Cardiac fibroblast (primary cell): ENCODE measurements around the gene OXT.

Experiments
- DNase-seq, 2 donors: peaks; one replicate each; pipeline versions ENCODE4 v3.0.0 to v3.0.0-alpha.2; 2010; ENCODE audit warnings: low read depth in 2 of 2
- H3K4me3 ChIP-seq, 2 donors: replicated peaks in 1 of 2; 1 replicate in 1 of 2; 2 replicates in 1 of 2; pipeline ENCODE4 v1.5.1; 2011; ENCODE audit warnings: low read depth in 2 of 2, low read length in 2 of 2, mild to moderate bottlenecking in 2 of 2, moderate library complexity in 1 of 2
- CTCF ChIP-seq: IDR thresholded peaks from one replicate; pipeline ENCODE4 v1.5.1; 2011; ENCODE audit warnings: low read depth, mild to moderate bottlenecking, low read length, inconsistent platforms

OXT gene

DNA sequence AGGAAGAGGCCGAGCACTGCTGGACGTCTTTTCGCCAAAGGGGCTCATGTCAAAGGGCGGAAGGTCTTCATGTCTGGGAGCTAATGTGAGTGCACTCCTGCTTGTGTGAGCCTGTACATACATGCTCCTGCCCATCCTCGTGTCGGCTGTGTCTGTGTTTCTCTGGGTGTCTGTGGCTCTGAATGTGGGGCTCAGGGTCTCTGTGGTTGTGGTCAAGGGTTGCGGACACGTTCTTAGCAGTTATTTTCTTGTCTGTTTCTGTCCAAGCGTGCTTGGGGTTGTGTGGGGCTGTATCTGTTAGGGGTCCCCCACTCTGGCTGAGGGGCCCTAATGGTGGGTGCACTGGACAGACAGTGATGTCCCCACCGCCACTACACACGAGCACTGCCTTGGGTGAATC is 10.2 kb downstream of the OXT start:
- no peak for DNase-seq
- TF ChIP-seq CTCF: no peak
- H3K4me3 ChIP-seq: no peak overlapping the region

DNA sequence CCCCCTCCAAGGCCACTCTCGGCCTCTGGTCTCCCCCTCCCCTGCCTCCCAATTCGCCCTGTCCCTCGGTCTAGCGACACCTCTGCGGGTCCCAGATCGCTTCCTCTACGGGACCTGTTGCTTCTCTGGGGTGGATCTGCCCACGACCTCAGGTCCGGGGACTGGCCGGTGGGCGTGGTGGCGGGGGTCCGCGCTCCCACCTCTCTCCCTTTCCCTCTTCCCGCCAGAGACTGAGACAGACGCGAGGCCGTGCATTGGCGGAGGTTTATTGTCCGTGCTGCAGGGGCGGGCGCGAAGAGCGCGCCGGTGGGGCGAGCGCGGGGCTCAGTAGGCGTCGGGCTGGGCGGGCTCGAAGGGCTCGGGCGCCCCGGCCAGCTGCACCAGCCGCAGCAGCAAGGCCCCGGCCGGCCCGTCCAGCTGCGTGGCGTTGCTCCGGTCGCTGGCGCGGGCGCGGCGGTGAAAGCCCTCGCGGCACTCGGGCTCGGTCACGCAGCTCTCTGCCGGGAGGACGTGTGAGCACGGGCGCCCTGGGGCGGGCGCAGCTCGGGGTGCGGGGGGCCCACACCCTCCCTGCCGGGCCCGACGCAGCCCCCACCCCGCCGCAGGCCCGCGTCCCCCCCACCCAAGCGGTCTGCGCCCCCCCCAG is 11.0 kb downstream of the OXT start:
- TF ChIP-seq CTCF: no peak
- no peak for DNase-seq
- H3K4me3 ChIP-seq: no peak overlapping the region

GRCh38 chr20:3082955-3083952 is 11.8 kb downstream of the OXT start:
- DNase-seq: no peak
- no peak overlapping the region for H3K4me3 ChIP-seq
- TF ChIP-seq CTCF: no peak

DNA sequence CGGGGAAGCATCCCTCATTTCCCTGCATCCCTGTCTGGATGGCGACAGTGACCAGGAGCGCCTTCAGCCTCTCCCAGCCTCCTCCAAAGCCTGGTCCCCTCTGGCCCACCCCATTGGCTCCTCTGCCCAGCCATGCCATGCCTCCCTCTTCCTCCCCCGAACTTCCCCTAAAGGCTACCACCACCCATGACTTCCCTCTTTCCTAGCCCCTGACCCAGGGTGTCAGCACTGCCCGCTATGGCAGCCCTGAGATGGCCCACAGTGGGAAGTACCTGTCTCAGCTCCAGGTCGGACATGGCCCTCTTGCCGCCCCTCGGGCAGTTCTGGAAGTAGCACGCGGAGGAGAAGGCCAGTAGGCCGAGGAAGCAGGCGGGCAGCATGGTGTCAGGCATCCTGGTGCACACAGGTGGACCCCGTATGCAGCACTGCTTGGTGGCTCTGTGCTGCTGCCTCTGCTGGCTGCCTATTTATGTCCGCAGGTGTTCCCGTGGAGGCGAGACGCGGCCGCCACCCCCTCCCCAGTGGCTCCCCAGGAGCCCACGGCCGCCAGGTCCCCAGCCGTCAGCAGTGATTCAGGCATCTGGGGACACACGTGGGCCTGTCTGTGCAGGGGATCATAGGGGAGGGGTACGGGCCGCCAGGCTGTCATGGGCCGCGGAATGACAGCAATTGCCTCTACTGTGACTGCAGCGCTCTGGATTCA is 13.0 kb downstream of the OXT start, which contains the start of gene AVP:
TSS of gene AVP (minus strand) at position 442 of the 703 bp plus-strand sequence. CDS start at position 392, 50 bp downstream.
- TF ChIP-seq CTCF: no peak
- no peak within 1 kb of the TSS for H3K4me3 ChIP-seq
- no peak for DNase-seq

DNA sequence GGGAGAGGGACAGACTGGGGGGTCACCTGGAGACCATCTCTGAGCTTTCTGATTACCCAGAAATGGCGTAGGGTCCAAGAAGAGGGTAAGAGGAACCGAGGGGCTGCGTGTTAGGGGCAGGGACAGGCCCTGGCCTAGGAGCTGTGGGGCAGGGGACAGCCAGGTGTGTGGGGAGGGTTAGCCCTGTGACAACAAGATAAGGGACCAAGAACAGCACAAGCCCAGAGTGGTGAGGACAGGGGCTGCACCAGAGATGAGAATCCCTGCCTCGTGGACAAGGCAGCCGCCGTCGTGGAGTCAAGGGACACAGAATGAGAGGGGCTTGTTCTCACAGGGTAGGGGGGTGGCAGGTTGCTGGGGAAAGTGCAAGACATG is 13.6 kb downstream of the OXT start:
- DNase-seq: no peak

More for the DNA sequence above, 13.6 kb downstream of the OXT start:
- TF ChIP-seq CTCF: no peak
- no peak overlapping the region for H3K4me3 ChIP-seq
